Stimulated activated naive CD8-positive, alpha-beta T cell treated with anti-CD3 and anti-CD28 coated beads, Interleukin-15, Interleukin-2, amounts not matched to agents 100 U/mL and 50 U/mL, for 24 hours (primary cell): ENCODE data around the gene PTPRR.

Experiments used
- ATAC-seq: fragments of 150-1000 bp; cut with Tn5 transposase; one replicate; pipeline ENCODE4 v1.10.0; 2021
- DNase-seq: peaks from one replicate; pipeline ENCODE4 v3.0.0; 2021

Gene PTPRR

DNA sequence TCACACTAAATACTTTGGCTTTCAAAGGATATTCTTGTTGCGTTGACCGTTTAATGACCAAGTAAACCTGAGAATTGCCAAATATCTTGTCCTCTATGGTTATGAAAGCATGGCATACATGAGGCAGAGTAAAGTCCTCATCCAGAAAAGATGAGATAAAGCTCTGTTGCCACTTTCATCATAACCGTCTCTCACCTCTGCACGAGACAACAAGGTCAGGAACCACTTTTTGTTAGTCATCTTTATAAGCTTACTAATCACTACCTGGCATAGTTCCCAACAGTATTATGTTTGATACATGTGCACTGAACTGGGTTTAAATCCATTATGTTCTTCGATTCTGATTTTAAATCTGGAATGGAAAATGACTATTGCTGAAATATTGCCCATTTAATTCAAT lies 314.6 kb downstream of the PTPRR start:
- no peak for DNase-seq
- ATAC-seq = no peak

DNA sequence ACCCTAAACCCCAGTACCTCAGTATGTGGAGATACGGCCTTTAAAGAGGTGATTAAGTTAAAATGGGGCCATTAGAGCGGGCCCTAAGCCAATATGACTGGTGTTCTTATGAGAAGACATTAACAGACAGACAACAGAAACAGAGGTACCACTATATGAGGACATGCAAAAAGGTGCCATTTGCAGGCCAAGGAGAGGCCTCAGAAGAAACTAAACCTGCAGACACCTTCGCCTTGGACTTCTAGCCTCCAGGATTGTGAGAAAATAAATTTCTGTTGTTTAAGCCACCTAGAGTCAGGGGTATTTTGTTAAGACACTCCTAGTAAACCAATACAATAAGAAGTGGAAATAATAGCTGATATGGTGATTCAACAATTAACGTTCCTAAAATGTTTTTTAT lies 315.9 kb downstream of the PTPRR start:
- ATAC-seq (no peak), DNase-seq (no peak)

DNA sequence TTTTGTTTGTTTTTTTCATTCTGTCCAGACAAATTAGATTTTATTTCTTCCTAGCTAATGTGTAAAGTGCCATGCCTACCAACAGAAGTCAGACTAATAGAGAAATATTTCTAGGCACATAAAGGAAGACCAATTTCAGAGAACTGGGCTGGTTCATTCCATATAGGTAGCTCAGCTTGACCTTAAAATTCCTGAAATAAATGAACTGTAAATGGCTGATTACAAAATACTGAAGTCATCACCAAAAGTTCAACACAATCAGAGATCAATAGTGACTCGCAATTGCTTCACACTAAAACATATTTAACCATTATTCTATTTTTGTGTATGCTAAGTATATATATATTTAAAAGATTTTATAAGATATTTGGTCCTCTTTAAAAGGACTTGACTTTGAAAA lies 317.5 kb downstream of the PTPRR start:
- no peak for ATAC-seq
- no peak for DNase-seq

DNA sequence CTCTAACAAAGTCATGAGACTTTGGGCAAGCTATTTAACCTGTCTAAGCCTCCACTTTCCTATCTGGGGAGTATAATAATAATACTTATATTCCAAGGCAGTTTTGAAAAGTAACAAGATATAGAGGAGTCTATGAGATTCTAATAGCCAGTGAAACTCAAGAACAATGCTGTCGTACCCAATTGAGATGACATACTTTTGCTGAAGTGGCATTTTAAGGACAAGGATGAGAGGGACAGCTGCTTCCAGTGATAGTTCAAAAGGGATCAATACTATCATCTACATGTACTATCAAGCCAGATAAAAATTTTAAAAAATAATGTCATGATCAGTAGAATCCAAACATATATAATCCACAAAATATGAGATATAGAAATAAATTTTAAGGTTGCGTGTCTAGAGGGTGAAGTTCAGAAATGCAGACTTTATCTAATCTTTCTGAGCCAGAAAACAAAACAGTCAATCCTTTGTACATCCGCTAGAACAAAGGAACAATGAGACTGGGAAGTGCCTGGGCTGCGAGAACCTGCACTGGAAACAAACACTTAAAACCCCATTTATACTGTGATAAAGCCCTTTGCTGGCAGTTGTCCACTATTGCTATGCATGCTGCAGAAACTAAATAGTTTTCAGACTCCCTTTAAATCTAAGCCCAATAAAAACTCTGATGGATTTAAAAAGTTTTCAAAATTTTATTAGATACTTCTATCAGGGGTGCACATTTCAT lies 321.9 kb downstream of the PTPRR start:
- DNase-seq (no peak), ATAC-seq (no peak)

DNA sequence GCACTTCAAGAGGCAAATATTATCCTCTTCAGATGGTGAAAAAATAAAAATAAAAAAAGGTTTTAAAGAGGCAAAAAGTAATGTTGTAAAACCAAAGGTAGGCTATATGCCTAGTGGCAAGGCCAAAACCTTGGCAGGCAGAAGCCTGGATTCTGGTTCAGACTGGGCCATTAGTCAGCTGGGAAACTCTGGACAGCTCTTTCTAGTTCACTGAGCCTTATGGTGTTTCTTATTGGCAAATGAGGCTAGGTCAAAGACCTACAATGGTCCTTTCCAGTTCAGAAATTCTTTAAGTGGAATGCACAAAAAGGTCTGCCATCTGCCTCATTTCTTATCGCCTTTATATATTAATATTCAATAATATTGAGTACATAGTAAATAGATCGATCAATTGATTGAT lies 327.9 kb downstream of the PTPRR start:
- DNase-seq (no peak), ATAC-seq (no peak)

DNA sequence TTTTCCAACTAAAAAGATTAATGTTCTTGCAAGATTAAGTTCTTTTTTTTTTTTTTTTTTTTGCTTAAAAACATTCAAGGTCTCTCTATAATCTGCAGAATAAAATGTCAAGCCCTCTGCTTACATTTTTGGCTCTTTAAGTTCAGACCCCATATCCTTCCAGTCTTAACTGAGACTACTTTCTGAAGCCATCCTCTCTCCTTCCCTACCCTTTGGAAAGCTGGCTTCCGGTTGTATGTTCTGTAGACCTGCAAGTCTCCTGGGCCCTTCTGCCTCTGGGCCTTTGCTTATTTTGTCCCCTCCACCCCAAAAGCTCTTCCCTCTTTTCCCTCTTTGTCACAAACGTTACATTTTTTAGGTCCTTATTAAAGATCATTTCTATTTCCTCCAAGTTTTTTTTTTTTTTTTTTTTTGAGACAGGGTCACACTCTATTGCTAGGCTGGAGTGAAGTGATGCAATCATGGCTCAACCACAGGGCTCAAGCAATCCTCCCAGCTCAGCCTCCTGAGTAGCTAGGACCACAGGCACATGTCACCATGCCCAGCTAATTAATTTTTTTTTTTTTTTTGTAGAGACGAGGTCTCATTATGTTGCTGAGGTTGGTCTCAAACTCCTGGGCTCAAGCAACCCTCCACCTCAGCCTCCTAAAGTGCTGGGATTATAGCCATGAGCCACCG lies 329.9 kb downstream of the PTPRR start:
- no peak for ATAC-seq

DNA sequence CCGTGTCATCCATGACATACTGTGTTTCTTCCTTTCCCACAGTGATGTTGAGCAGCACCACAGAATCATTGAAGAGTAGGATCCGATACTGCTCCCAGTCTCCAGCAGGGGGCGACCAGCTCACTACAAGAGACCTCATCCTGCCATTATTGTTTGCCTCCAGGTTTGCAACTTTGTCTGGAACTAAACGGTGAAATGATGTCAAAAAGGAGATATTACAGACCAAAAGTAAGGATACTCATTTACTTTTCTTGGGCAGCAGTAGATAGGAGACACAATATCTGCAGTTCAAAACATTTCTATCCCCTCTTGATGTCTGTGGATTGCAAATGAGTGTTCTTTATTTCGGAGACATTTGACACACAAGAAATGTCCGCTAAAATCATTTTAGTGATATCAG lies 330.5 kb downstream of the PTPRR start:
- DNase-seq (peak; percentile 66), ATAC-seq (no peak)

More for the DNA sequence above, 329.9 kb downstream of the PTPRR start:
- no peak for DNase-seq
